DND-41 (cell line): Measurements from ENCODE around the gene COX7B.
"Not testable (repeated sequence)": the region's sequence is repeated elsewhere in the genome, so short reads cannot be mapped to it uniquely, and the experiment has no call there.

Source experiments
- ATAC-seq: fragments of 200-7000 bp; cut with Tn5 transposase; 3 replicates; pipeline ENCODE4 v1.9.1; 2021; ENCODE audit warnings: low read depth; ENCODE audit not compliant: insufficient read depth
- DNase-seq: peaks from one replicate; pipeline ENCODE4 v3.0.0-alpha.2; 2020
- H2AFZ ChIP-seq: 2 replicates; pipeline ENCODE4 v1.6.0; 2012; ENCODE audit warnings: low read depth, low read length
- H3K27ac ChIP-seq: 2 replicates; pipeline ENCODE4 v1.5.1; 2012; ENCODE audit warnings: low read length, inconsistent platforms
- H3K27me3 ChIP-seq: fragments of 200-600 bp; sonication (generic); 2 replicates; pipeline ENCODE4 v1.6.0; 2012; ENCODE audit warnings: low read length, mild to moderate bottlenecking, inconsistent platforms; ENCODE audit not compliant: insufficient read depth, poor library complexity
- H3K36me3 ChIP-seq: 2 replicates; pipeline ENCODE4 v1.5.1; 2012; ENCODE audit warnings: low read length, inconsistent platforms; ENCODE audit not compliant: insufficient read depth
- H3K4me1 ChIP-seq: 2 replicates; pipeline ENCODE4 v1.5.1; 2012; ENCODE audit warnings: mild to moderate bottlenecking, low read length; ENCODE audit not compliant: insufficient read depth
- H3K4me2 ChIP-seq: 2 replicates; pipeline ENCODE4 v1.6.0; 2012; ENCODE audit warnings: mild to moderate bottlenecking, moderate library complexity, low read length, inconsistent platforms; ENCODE audit not compliant: insufficient read depth
- H3K4me3 ChIP-seq, 2 experiments: fragments of 200-600 bp in 1 of 2; shearing (Covaris generic) in 1 of 2; 2 replicates each; pipeline ENCODE4 v1.5.1; 2012 to 2016; ENCODE audit warnings: inconsistent platforms in 2 of 2, low read length in 2 of 2, mild to moderate bottlenecking in 2 of 2, low read depth in 1 of 2, moderate library complexity in 1 of 2
- H3K79me2 ChIP-seq: 2 replicates; pipeline ENCODE4 v1.6.0; 2012; ENCODE audit warnings: low read length, inconsistent platforms; ENCODE audit not compliant: insufficient read depth
- H3K9ac ChIP-seq: 2 replicates; pipeline ENCODE4 v1.6.0; 2012; ENCODE audit warnings: low read depth, mild to moderate bottlenecking, inconsistent platforms, low read length, moderate library complexity
- H3K9me3 ChIP-seq: 2 replicates; pipeline ENCODE4 v1.5.1; 2012; ENCODE audit warnings: low read length, moderate library complexity, mild to moderate bottlenecking, inconsistent platforms; ENCODE audit not compliant: insufficient read depth, severe bottlenecking
- H4K20me1 ChIP-seq: 2 replicates; pipeline ENCODE4 v1.6.0; 2012; ENCODE audit warnings: low read length; ENCODE audit not compliant: insufficient read depth
- EZH2 ChIP-seq: IDR thresholded peaks from 3 replicates; pipeline ENCODE4 v1.6.1; 2012; ENCODE audit warnings: borderline replicate concordance, low read depth, mild to moderate bottlenecking, moderate library complexity, low read length, inconsistent platforms; ENCODE audit not compliant: severe bottlenecking
- TF ChIP-seq, protein P1 (sequence below): IDR thresholded peaks from 2 replicates; pipeline ENCODE4 v1.5.1; 2012; ENCODE audit warnings: borderline replicate concordance, low read length, moderate library complexity, mild to moderate bottlenecking; ENCODE audit not compliant: poor library complexity, severe bottlenecking; ENCODE audit errors: extremely low read depth

COX7B gene

DNA sequence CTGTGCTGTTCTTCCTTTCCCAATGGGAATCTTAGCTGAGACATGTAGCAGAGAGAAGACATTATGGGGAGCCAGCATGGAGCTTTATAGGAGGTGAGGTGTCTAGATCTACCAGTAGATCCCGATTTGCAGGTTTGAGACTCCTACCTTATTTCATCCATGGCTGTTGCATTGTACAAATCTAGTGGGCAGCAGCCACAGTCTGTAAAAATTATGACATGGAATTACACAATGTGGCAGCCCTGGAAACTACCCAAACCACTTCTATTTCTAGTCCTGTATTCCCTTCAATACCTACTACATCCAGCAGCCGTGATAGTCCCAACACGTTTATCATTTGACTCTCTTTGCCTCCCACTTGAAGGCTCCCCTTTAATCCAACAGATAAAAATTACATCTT, 19.3 kb downstream of the COX7B start:
- no peaks in the 10 kb centered on the region for H3K9me3 ChIP-seq
- H3K27me3 ChIP-seq, result no peaks in the 10 kb centered on the region
- H3K27ac ChIP-seq, result no peak overlapping the region
- H3K9ac ChIP-seq, result no peak overlapping the region
- H3K4me1 ChIP-seq, result peaks cover 16% of the 10 kb centered on the region; the same call in 1 of the 2 replicates
- H3K4me3 ChIP-seq, result no peak overlapping the region
- H3K4me2 ChIP-seq, result no peak overlapping the region
- ATAC-seq (no peak), DNase-seq (no peak)
- peaks cover 56% of the 10 kb centered on the region for H3K79me2 ChIP-seq
- TF ChIP-seq, protein P1, sequence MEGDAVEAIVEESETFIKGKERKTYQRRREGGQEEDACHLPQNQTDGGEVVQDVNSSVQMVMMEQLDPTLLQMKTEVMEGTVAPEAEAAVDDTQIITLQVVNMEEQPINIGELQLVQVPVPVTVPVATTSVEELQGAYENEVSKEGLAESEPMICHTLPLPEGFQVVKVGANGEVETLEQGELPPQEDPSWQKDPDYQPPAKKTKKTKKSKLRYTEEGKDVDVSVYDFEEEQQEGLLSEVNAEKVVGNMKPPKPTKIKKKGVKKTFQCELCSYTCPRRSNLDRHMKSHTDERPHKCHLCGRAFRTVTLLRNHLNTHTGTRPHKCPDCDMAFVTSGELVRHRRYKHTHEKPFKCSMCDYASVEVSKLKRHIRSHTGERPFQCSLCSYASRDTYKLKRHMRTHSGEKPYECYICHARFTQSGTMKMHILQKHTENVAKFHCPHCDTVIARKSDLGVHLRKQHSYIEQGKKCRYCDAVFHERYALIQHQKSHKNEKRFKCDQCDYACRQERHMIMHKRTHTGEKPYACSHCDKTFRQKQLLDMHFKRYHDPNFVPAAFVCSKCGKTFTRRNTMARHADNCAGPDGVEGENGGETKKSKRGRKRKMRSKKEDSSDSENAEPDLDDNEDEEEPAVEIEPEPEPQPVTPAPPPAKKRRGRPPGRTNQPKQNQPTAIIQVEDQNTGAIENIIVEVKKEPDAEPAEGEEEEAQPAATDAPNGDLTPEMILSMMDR, result no peak
- no peak for TF ChIP-seq EZH2
- H2AFZ ChIP-seq, result no peak overlapping the region
- no peaks in the 10 kb centered on the region for H3K36me3 ChIP-seq
- H4K20me1 ChIP-seq, result no peaks in the 10 kb centered on the region

DNA sequence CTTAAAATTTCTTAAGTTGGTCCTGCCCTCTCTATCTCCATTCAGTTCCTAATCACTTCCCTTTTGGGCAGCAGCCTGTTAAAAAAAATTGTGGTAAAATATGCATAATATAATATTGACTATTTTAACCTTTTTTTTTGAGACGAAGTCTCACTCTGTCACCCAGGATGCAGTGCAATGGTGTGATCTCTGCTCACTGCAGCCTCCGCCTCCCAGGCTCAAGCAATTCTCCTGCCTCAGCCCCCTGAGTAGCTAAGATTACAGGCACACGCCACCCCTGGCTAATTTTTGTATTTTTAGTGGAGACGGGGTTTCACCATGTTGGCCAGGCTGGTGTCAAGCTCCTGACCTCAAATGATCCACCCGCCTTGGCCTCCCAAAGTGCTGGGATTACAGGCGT, 20.1 kb downstream of the COX7B start:
- not testable (repeated sequence) for H3K4me3 ChIP-seq, H4K20me1 ChIP-seq, ATAC-seq, H2AFZ ChIP-seq, H3K27me3 ChIP-seq, H3K9me3 ChIP-seq, H3K9ac ChIP-seq, H3K36me3 ChIP-seq, H3K4me2 ChIP-seq, DNase-seq, H3K27ac ChIP-seq
- H3K4me1 ChIP-seq, result peaks cover 16% of the 10 kb centered on the region; the same call in 1 of the 2 replicates
- H3K79me2 ChIP-seq, result peaks cover 53% of the 10 kb centered on the region

DNA sequence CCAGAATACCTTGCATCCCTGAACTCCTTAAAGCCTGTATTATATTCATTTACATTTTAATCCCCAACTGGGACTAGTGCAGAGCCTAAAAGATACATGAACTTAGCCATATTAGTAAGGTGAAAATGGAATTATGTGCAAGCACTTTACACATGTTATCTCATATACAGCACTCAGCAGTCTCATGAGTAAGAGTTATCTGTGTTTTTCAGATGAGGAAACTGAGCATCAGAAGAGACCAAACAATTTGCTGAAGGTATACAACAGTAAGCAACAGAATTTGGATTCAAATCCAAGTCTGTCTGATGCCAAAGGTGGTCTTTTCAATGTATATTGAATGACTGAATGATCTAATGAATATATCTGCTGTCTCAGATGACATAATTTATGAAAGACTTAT, 23.5 kb downstream of the COX7B start:
- Histone ChIP-seq H3K4me1 (peaks cover 12% of the 10 kb centered on the region), H2AFZ (no peak overlapping the region), H3K9me3 (no peaks in the 10 kb centered on the region), H3K79me2 (peaks cover 29% of the 10 kb centered on the region), H3K9ac (no peak overlapping the region), H3K27me3 (no peaks in the 10 kb centered on the region), H4K20me1 (no peaks in the 10 kb centered on the region), H3K36me3 (no peaks in the 10 kb centered on the region), H3K4me2 (no peak overlapping the region), H3K27ac (no peak overlapping the region), H3K4me3 (no peak overlapping the region)
- no peak for DNase-seq
- ATAC-seq, result no peak
- TF ChIP-seq, protein P1, result no peak
- TF ChIP-seq EZH2, result no peak

GRCh38 chrX:77924320-77924859, 25.1 kb downstream of the COX7B start:
- Histone ChIP-seq H3K79me2 (peaks cover 18% of the 10 kb centered on the region), H3K27ac (no peak overlapping the region), H3K4me2 (no peak overlapping the region), H3K4me3 (no peak overlapping the region), H3K9me3 (no peaks in the 10 kb centered on the region), H3K9ac (no peak overlapping the region), H3K36me3 (no peaks in the 10 kb centered on the region), H3K4me1 (peaks cover 11% of the 10 kb centered on the region), H4K20me1 (no peaks in the 10 kb centered on the region), H2AFZ (no peak overlapping the region), H3K27me3 (no peaks in the 10 kb centered on the region)
- DNase-seq (no peak), ATAC-seq (no peak)
- TF ChIP-seq EZH2, result no peak
- TF ChIP-seq, protein P1, result no peak
